ENCODE results near the gene BAK1. TPM values are rescaled to one million over a fixed set of nuclear protein-coding genes. Genes with fewer than 3 reads are reported as not detected.
A peak's percentile ranks its signal among the peaks of the same experiment; 100 is the strongest.

The BAK1 gene
- total and polyA plus RNA-seq, 2 of the 13 experiments (the other 11 are each of a cell fraction or from before 2014, with no cell fraction given): 15.0 to 23.8 TPM

DNA sequence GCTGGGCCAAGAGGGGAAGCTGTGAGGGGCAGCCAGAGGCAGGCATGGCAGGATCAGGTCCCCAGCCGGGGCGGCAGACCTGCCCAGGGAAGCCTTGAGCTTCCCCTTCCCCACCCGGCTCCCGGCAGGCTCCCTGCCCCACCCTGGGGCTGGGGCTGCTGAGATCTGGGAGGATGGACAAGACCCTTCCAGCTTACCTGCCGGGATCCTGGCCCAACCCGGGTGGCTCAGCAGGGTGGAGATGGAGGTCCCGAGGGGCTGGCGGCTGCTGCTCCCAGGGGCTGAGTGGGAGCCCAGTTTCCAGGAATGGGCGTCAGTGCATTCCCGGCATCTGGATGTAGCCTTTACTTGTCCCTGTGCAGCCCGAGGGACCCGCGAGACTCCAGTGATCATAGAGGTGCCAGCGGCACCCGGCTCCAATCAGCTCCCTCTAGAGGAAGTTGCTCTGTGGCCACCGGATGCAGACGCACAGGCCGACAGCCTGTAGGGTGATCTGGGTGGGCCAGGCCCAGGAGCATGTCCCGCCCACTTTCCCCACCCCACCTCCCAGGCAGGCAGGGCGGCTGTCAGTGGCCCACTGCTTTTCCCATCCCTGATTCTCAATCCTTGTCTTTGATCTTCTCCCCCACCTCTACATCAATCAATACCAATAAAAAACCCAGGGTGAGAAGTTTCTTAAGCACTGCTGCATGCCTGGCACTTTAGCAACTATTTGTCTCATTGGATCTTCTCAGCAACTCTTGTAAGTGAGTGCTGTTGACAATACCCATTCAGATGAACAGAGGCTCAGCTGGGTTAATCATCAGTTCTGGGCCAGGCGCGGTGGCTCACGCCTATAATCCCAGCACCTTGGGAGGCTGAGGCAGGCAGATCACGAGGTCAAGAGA is at the start of gene BAK1 (continued):
- TF ChIP-seq YEATS4 (CRISPR knock-in tag; IDR thresholded peaks at IDR 0.05; ENCODE audit: borderline replicate concordance) (peak; percentile 70; the same call in 1 of the 2 replicates), DR1 (CRISPR knock-in tag; IDR thresholded peaks at IDR 0.05) (no peak), SKI (IDR thresholded peaks at IDR 0.05; ENCODE audit: partially characterized antibody) (no peak), ZFP62 (CRISPR knock-in tag; IDR thresholded peaks at IDR 0.05) (no peak), ZNF800 (CRISPR knock-in tag; IDR thresholded peaks at IDR 0.05) (no peak), IKZF1 (IDR thresholded peaks at IDR 0.05) (no peak), ZSCAN31 (CRISPR knock-in tag; IDR thresholded peaks at IDR 0.05; ENCODE audit: low read depth) (no peak; the same call in 1 of the 2 replicates), ZKSCAN8 (CRISPR knock-in tag; IDR thresholded peaks at IDR 0.05; ENCODE audit: borderline replicate concordance) (0 out of 2 replicates have a peak, but pooled peaks have one; percentile 25), RBAK (CRISPR knock-in tag; IDR thresholded peaks at IDR 0.05) (peak; percentile 43; the same call in 1 of the 2 replicates), STAG1 (CRISPR knock-in tag; IDR thresholded peaks at IDR 0.05) (peak; percentile 54), HNRNPUL1 (IDR thresholded peaks at IDR 0.05; ENCODE audit: low read depth, low read length) (no peak), ZNF274 (CRISPR knock-in tag; IDR thresholded peaks at IDR 0.05) (no peak), MAF1 (CRISPR knock-in tag; IDR thresholded peaks at IDR 0.05; ENCODE audit: borderline replicate concordance) (no peak), ZNF569 (CRISPR knock-in tag; IDR thresholded peaks at IDR 0.05; ENCODE audit: borderline replicate concordance) (no peak), SCMH1 (CRISPR knock-in tag; IDR thresholded peaks at IDR 0.05; ENCODE audit: borderline replicate concordance) (no peak), MEIS2 (CRISPR knock-in tag; IDR thresholded peaks at IDR 0.05) (peak; percentile 77), ZNF616 (CRISPR knock-in tag; IDR thresholded peaks at IDR 0.05; ENCODE audit: low read depth) (0 out of 2 replicates have a peak, but pooled peaks have one; percentile 85), ZNF512 (CRISPR knock-in tag; IDR thresholded peaks at IDR 0.05) (no peak), ZFAT (CRISPR knock-in tag; conservative IDR thresholded peaks at IDR 0.05) (no peak), SRSF1 (optimal IDR thresholded peaks at IDR 0.05; ENCODE audit: low read depth, low read length) (no peak)
- TF ChIP-seq, protein P1, sequence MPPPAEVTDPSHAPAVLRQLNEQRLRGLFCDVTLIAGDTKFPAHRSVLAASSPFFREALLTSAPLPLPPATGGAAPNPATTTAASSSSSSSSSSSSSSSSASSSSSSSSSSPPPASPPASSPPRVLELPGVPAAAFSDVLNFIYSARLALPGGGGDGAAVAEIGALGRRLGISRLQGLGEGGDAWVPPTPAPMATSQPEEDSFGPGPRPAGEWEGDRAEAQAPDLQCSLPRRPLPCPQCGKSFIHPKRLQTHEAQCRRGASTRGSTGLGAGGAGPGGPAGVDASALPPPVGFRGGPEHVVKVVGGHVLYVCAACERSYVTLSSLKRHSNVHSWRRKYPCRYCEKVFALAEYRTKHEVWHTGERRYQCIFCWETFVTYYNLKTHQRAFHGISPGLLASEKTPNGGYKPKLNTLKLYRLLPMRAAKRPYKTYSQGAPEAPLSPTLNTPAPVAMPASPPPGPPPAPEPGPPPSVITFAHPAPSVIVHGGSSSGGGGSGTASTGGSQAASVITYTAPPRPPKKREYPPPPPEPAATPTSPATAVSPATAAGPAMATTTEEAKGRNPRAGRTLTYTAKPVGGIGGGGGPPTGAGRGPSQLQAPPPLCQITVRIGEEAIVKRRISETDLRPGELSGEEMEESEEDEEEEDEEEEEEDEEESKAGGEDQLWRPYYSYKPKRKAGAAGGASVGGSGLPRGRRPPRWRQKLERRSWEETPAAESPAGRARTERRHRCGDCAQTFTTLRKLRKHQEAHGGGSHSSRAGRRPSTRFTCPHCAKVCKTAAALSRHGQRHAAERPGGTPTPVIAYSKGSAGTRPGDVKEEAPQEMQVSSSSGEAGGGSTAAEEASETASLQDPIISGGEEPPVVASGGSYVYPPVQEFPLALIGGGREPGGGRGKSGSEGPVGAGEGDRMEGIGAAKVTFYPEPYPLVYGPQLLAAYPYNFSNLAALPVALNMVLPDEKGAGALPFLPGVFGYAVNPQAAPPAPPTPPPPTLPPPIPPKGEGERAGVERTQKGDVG (CRISPR knock-in tag; IDR thresholded peaks at IDR 0.05; ENCODE audit: borderline replicate concordance): 0 out of 2 replicates have a peak, but pooled peaks have one; percentile 25
- TF ChIP-seq, protein P2, sequence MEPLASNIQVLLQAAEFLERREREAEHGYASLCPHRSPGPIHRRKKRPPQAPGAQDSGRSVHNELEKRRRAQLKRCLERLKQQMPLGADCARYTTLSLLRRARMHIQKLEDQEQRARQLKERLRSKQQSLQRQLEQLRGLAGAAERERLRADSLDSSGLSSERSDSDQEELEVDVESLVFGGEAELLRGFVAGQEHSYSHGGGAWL (CRISPR knock-in tag; IDR thresholded peaks at IDR 0.05): no peak; the same call in none of the 2 replicates

Measured in HepG2 (cell line).